ENCODE data around the gene MBNL2. TPM values are rescaled to one million over a fixed set of nuclear protein-coding genes. Genes with fewer than 3 reads are reported as not detected.
A peak's percentile ranks its signal among the peaks of the same experiment; 100 is the strongest.

MBNL2 gene
- total RNA-seq, 1 experiment from 2014 or later: 74.3 TPM

- Mint-ChIP-seq H3K4me1 (ENCODE audit: insufficient read depth, unreplicated experiment) (peaks cover 45% of the 10 kb centered on the region), H3K27me3 (ENCODE audit: insufficient read depth, unreplicated experiment) (no peaks in the 10 kb centered on the region), H3K36me3 (ENCODE audit: insufficient read depth, unreplicated experiment) (peaks cover 6% of the 10 kb centered on the region), H3K4me3 (ENCODE audit: unreplicated experiment) (no peak overlapping the region), H3K9me3 (ENCODE audit: unreplicated experiment) (no peaks in the 10 kb centered on the region), H3K27ac (ENCODE audit: low read depth, unreplicated experiment) (peak overlapping the region; percentile 83)
- ChIA-PET POLR2A (interaction anchor here (0.7 to 10.4 kb wide), 12 partner anchors 10 to 138 kb away, joined by 3 to 92 read pairs (median 4); partner anchors contain the start of gene MBNL2), CTCF (interaction anchor here (0.5 to 2.0 kb wide), 10 partner anchors 21 to 525 kb away, joined by 3 to 8 read pairs (median 3); no protein-coding TSS in a partner anchor)
- no peak for TF ChIP-seq CTCF (IDR thresholded peaks at IDR 0.05; ENCODE audit: unreplicated experiment)
- no TSS peak for BruUV-seq (replicated peaks)
- peak; percentile 27 for DNase-seq (ENCODE audit: unreplicated experiment)
- intact Hi-C loops (cut with micrococcal nuclease): loop anchor here (2.0 kb wide), 1 partner anchor 73 kb away; the partner anchor contains the start of gene MBNL2
Observed at GRCh38 chr13:97295283-97296182, 73.4 kb downstream of the MBNL2 start.

- no peaks in the 10 kb centered on the region for H3K27me3 Mint-ChIP-seq (ENCODE audit: insufficient read depth, unreplicated experiment)
- TF ChIP-seq CTCF (IDR thresholded peaks at IDR 0.05; ENCODE audit: unreplicated experiment): no peak
- H3K36me3 Mint-ChIP-seq (ENCODE audit: insufficient read depth, unreplicated experiment): peaks cover 5% of the 10 kb centered on the region
- peaks cover 39% of the 10 kb centered on the region for H3K4me1 Mint-ChIP-seq (ENCODE audit: insufficient read depth, unreplicated experiment)
- POLR2A ChIA-PET: interaction anchor here (0.8 to 10.4 kb wide), 8 partner anchors 9 to 73 kb away, joined by 3 to 92 read pairs (median 4); partner anchors contain the start of gene MBNL2
- no peak for DNase-seq (ENCODE audit: unreplicated experiment)
- no TSS peak for BruUV-seq (replicated peaks)
- intact Hi-C loops (cut with micrococcal nuclease): no loop called here
- CTCF ChIA-PET: interaction anchor here (0.7 to 2.0 kb wide), 6 partner anchors 23 to 188 kb away, joined by 3 to 8 read pairs (median 3); no protein-coding TSS in a partner anchor
- H3K4me3 Mint-ChIP-seq (ENCODE audit: unreplicated experiment): no peak overlapping the region
- peak overlapping the region; percentile 83 for H3K27ac Mint-ChIP-seq (ENCODE audit: low read depth, unreplicated experiment)
- no peaks in the 10 kb centered on the region for H3K9me3 Mint-ChIP-seq (ENCODE audit: unreplicated experiment)
Observed at GRCh38 chr13:97296740-97297139, 74.6 kb downstream of the MBNL2 start.

- POLR2A ChIA-PET: interaction anchor here (0.8 to 10.4 kb wide), 5 partner anchors 9 to 75 kb away, joined by 3 to 92 read pairs (median 4); partner anchors contain the start of gene MBNL2
- no peaks in the 10 kb centered on the region for H3K9me3 Mint-ChIP-seq (ENCODE audit: unreplicated experiment)
- CTCF ChIA-PET: interaction anchor here (0.5 to 1.5 kb wide), 8 partner anchors 9 to 89 kb away, joined by 3 to 5 read pairs (median 3); no protein-coding TSS in a partner anchor
- no peak overlapping the region for H3K27ac Mint-ChIP-seq (ENCODE audit: low read depth, unreplicated experiment)
- H3K4me3 Mint-ChIP-seq (ENCODE audit: unreplicated experiment): no peak overlapping the region
- BruUV-seq (replicated peaks): no TSS peak
- intact Hi-C loops (cut with micrococcal nuclease): no loop called here
- no peaks in the 10 kb centered on the region for H3K36me3 Mint-ChIP-seq (ENCODE audit: insufficient read depth, unreplicated experiment)
- H3K27me3 Mint-ChIP-seq (ENCODE audit: insufficient read depth, unreplicated experiment): no peaks in the 10 kb centered on the region
- TF ChIP-seq CTCF (IDR thresholded peaks at IDR 0.05; ENCODE audit: unreplicated experiment): no peak
- no peak for DNase-seq (ENCODE audit: unreplicated experiment)
- peaks cover 39% of the 10 kb centered on the region for H3K4me1 Mint-ChIP-seq (ENCODE audit: insufficient read depth, unreplicated experiment)
Observed at GRCh38 chr13:97298816-97299215, 76.7 kb downstream of the MBNL2 start.

GRCh38 chr13:97300871-97301270 is 78.7 kb downstream of the MBNL2 start:
- no TSS peak for BruUV-seq (replicated peaks)
- H3K9me3 Mint-ChIP-seq (ENCODE audit: unreplicated experiment): no peaks in the 10 kb centered on the region
- TF ChIP-seq CTCF (IDR thresholded peaks at IDR 0.05; ENCODE audit: unreplicated experiment): no peak
- ChIA-PET CTCF (interaction anchor here (1.1 to 1.3 kb wide), 2 partner anchors 9 to 176 kb away, joined by 3 to 5 read pairs; no protein-coding TSS in a partner anchor), POLR2A (interaction anchor here (0.8 kb wide), 1 partner anchor 76 kb away, joined by 4 read pairs; no protein-coding TSS in a partner anchor)
- no peak overlapping the region for H3K27ac Mint-ChIP-seq (ENCODE audit: low read depth, unreplicated experiment)
- H3K27me3 Mint-ChIP-seq (ENCODE audit: insufficient read depth, unreplicated experiment): no peaks in the 10 kb centered on the region
- intact Hi-C loops (cut with micrococcal nuclease): no loop called here
- DNase-seq (ENCODE audit: unreplicated experiment): no peak
- peaks cover 26% of the 10 kb centered on the region for H3K4me1 Mint-ChIP-seq (ENCODE audit: insufficient read depth, unreplicated experiment)
- no peak overlapping the region for H3K4me3 Mint-ChIP-seq (ENCODE audit: unreplicated experiment)
- no peaks in the 10 kb centered on the region for H3K36me3 Mint-ChIP-seq (ENCODE audit: insufficient read depth, unreplicated experiment)

All from MCF 10A (cell line).